ENCODE measurements around the gene ORC1. TPM values are rescaled to one million over a fixed set of nuclear protein-coding genes. Genes with fewer than 3 reads are reported as not detected.

The ORC1 gene
- total RNA-seq, 1 experiment from 2014 or later, result 25.6 TPM

- Histone ChIP-seq H3K4me2 (ENCODE audit: low read length) (no peak overlapping the region), H3K4me1 (ENCODE audit: control insufficient read depth in 1 of 2, insufficient read depth in 2 of 2, low read length in 2 of 2) (no peaks in the 10 kb centered on the region), H3K9me3 (ENCODE audit: control insufficient read depth in 1 of 2, insufficient read depth in 1 of 2, low read depth in 1 of 2, low read length in 2 of 2) (no peaks in the 10 kb centered on the region), H3K27me3 (ENCODE audit: insufficient read depth, low read length) (no peaks in the 10 kb centered on the region), H4K20me1 (ENCODE audit: insufficient read depth) (no peaks in the 10 kb centered on the region), H3K79me2 (ENCODE audit: insufficient read depth, low read length) (no peaks in the 10 kb centered on the region), H3K9me2 (ENCODE audit: insufficient read depth) (no peaks in the 10 kb centered on the region), H3K9ac (ENCODE audit: low read length) (no peak overlapping the region), H2AFZ (ENCODE audit: low read depth, low read length, poor library complexity, severe bottlenecking) (no peak overlapping the region), H3K36me3 (ENCODE audit: control insufficient read depth in 1 of 2, insufficient read depth in 2 of 2, low read length in 2 of 2) (peaks cover 0 to 2% of the 10 kb centered on the region in 2 experiments; a peak in 1 of 4 replicates), H3K4me3 (replicated peaks in 1 of 2; ENCODE audit: low read depth in 1 of 2, low read length in 2 of 2) (no peak overlapping the region), H3K27ac (ENCODE audit: low read depth, low read length) (no peak overlapping the region)
- intact Hi-C loops (cut with micrococcal nuclease), result loop anchor here (5.0 to 10.0 kb wide), 2 partner anchors 204 to 452 kb away; partner anchors contain the start of gene ZFYVE9
- no peak for ATAC-seq
- RAD21 ChIA-PET (ENCODE audit: low non-redundant PET in 1 of 2, low total read pairs in 2 of 2, uncharacterized antibody in 2 of 2, unreplicated experiment in 2 of 2), result no interaction called here
- no peak for DNase-seq (ENCODE audit: low read depth, low spot score)
- POLR2A ChIA-PET, result interaction anchor here (0.7 to 1.0 kb wide), 2 partner anchors 15 to 17 kb away, joined by 3 to 4 read pairs; no protein-coding TSS in a partner anchor
- BruUV-seq (replicated peaks), result no TSS peak
- CTCF ChIA-PET, result no interaction called here
- TF ChIP-seq SRF (IDR thresholded peaks at IDR 0.05; ENCODE audit: low read depth) (no peak), ELF1 (IDR thresholded peaks at IDR 0.05; ENCODE audit: borderline replicate concordance, low read depth) (no peak), CEBPB (IDR thresholded peaks at IDR 0.05; ENCODE audit: low read depth) (no peak), ZFX (IDR thresholded peaks at IDR 0.05) (no peak), ZBTB33 (IDR thresholded peaks at IDR 0.05; ENCODE audit: extremely low read depth, insufficient replicate concordance, low read length) (no peak), EZH2 (IDR thresholded peaks at IDR 0.05) (no peak)
These were observed 57.6 kb downstream of the ORC1 start for GRCh38 chr1:52346653-52347052.

DNA sequence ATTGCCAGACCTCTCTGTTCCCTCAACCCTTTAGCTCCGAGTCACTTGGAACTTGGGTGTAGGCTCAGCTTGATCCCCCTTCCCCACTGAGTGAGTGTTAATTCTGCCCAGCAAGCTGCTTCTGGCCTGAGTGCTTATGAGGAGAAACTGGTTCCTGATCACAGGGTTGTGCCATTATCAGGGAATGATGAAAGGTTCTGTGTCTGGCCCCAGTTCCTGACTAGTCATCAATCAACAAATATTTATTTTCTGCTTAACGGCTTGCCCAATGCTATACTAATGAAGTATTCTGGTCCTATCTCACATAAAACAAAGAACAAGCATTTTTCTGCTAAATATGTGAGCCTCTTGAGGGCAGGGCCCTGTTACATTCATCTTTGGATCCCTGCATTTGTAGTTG lies 59.0 kb downstream of the ORC1 start:
- H3K9me3 ChIP-seq (ENCODE audit: control insufficient read depth in 1 of 2, insufficient read depth in 1 of 2, low read depth in 1 of 2, low read length in 2 of 2), result no peaks in the 10 kb centered on the region
- no peak overlapping the region for H2AFZ ChIP-seq (ENCODE audit: low read depth, low read length, poor library complexity, severe bottlenecking)
- ATAC-seq (no peak), DNase-seq (ENCODE audit: low read depth, low spot score) (no peak)
- H3K27ac ChIP-seq (ENCODE audit: low read depth, low read length), result no peak overlapping the region
- H3K4me1 ChIP-seq (ENCODE audit: control insufficient read depth in 1 of 2, insufficient read depth in 2 of 2, low read length in 2 of 2), result no peaks in the 10 kb centered on the region
- intact Hi-C loops (cut with micrococcal nuclease), result loop anchor here (5.0 to 10.0 kb wide), 2 partner anchors 203 to 450 kb away; partner anchors contain the start of gene ZFYVE9
- H3K4me2 ChIP-seq (ENCODE audit: low read length), result no peak overlapping the region
- ChIA-PET POLR2A (no interaction called here), CTCF (no interaction called here), RAD21 (ENCODE audit: low non-redundant PET in 1 of 2, low total read pairs in 2 of 2, uncharacterized antibody in 2 of 2, unreplicated experiment in 2 of 2) (no interaction called here)
- no peaks in the 10 kb centered on the region for H3K27me3 ChIP-seq (ENCODE audit: insufficient read depth, low read length)
- no peak for TF ChIP-seq CBX3 (IDR thresholded peaks at IDR 0.05; ENCODE audit: low read depth)
- TF ChIP-seq TCF7L2 (IDR thresholded peaks at IDR 0.05; ENCODE audit: borderline replicate concordance, extremely low read depth, insufficient read depth, insufficient read length), result no peak
- TF ChIP-seq YY1 (IDR thresholded peaks at IDR 0.05; ENCODE audit: extremely low read depth, insufficient replicate concordance, low read depth, low read length), result no peak
- no peak for TF ChIP-seq SRF (IDR thresholded peaks at IDR 0.05; ENCODE audit: low read depth)
- no peak for TF ChIP-seq EGR1 (IDR thresholded peaks at IDR 0.05; ENCODE audit: low read depth)
- TF ChIP-seq EZH2 (IDR thresholded peaks at IDR 0.05), result no peak
- H3K9ac ChIP-seq (ENCODE audit: low read length), result no peak overlapping the region
- H4K20me1 ChIP-seq (ENCODE audit: insufficient read depth), result no peaks in the 10 kb centered on the region
- no peaks in the 10 kb centered on the region; a peak in 1 of 4 replicates for H3K36me3 ChIP-seq (ENCODE audit: control insufficient read depth in 1 of 2, insufficient read depth in 2 of 2, low read length in 2 of 2)
- BruUV-seq (replicated peaks), result no TSS peak
- H3K9me2 ChIP-seq (ENCODE audit: insufficient read depth), result no peaks in the 10 kb centered on the region
- H3K79me2 ChIP-seq (ENCODE audit: insufficient read depth, low read length), result no peaks in the 10 kb centered on the region
- H3K4me3 ChIP-seq (replicated peaks in 1 of 2; ENCODE audit: low read depth in 1 of 2, low read length in 2 of 2), result no peak overlapping the region

Data from HCT116 (cell line).